HuH-7.5 (cell line): Measurements from ENCODE around the gene RANBP3.
"Not testable (repeated sequence)": the region's sequence is repeated elsewhere in the genome, so short reads cannot be mapped to it uniquely, and the experiment has no call there.

Experiments used
- DNase-seq: peaks from one replicate; pipeline ENCODE4 v3.0.0; 2011; ENCODE audit warnings: low spot score

The RANBP3 gene

GRCh38 chr19:5977785-5978605, at the start of gene RANBP3:
RANBP3 (minus strand) TSS chr19:5978140; CDS start chr19:5978082, 58 bp downstream.
- peak; percentile 98 for DNase-seq

GRCh38 chr19:6026390-6027227, 48.7 kb upstream of the RANBP3 start:
- no peak for DNase-seq

- DNase-seq = not testable (repeated sequence)
These were observed 46.8 kb upstream of the RANBP3 start for GRCh38 chr19:6024756-6025155.

GRCh38 chr19:6023936-6024335, 46.0 kb upstream of the RANBP3 start:
- no peak for DNase-seq

GRCh38 chr19:6023085-6023682, 45.2 kb upstream of the RANBP3 start:
- no peak for DNase-seq

GRCh38 chr19:6022570-6023064, 44.7 kb upstream of the RANBP3 start:
- no peak for DNase-seq

GRCh38 chr19:6021878-6022569, 44.1 kb upstream of the RANBP3 start:
- peak; percentile 92 for DNase-seq

GRCh38 chr19:6020972-6021805, 43.2 kb upstream of the RANBP3 start:
- no peak for DNase-seq

GRCh38 chr19:6020166-6020882, 42.4 kb upstream of the RANBP3 start:
- no peak for DNase-seq

- DNase-seq = no peak
These were observed 40.8 kb upstream of the RANBP3 start for GRCh38 chr19:6018786-6019185.

- no peak for DNase-seq
These were observed 39.6 kb upstream of the RANBP3 start for GRCh38 chr19:6017576-6017975.

- DNase-seq = no peak
These were observed 38.1 kb upstream of the RANBP3 start for GRCh38 chr19:6015841-6016545.

GRCh38 chr19:6014551-6015135, 36.7 kb upstream of the RANBP3 start:
- no peak for DNase-seq

- no peak for DNase-seq
These were observed 34.7 kb upstream of the RANBP3 start for GRCh38 chr19:6012426-6013170.

- DNase-seq = no peak
These were observed 33.9 kb upstream of the RANBP3 start for GRCh38 chr19:6011794-6012193.

GRCh38 chr19:6011206-6011605, 33.3 kb upstream of the RANBP3 start:
- no peak for DNase-seq

- DNase-seq = no peak
These were observed 32.2 kb upstream of the RANBP3 start for GRCh38 chr19:6010107-6010506.

- no peak for DNase-seq
These were observed 29.9 kb upstream of the RANBP3 start for GRCh38 chr19:6007866-6008265.

- no peak for DNase-seq
These were observed 29.0 kb upstream of the RANBP3 start for GRCh38 chr19:6006896-6007295.
